Right lobe of liver (tissue), 6 donors: ENCODE results near the gene SH3TC1. TPM values are rescaled to one million over a fixed set of nuclear protein-coding genes. Genes with fewer than 3 reads are reported as not detected.

Source experiments
- ATAC-seq, 4 donors: fragments of 200-7000 bp; cut with Tn5 transposase; one replicate each; pipeline ENCODE4 v1.9.1; 2020; ENCODE audit warnings: mild to moderate bottlenecking in 4 of 4, moderate library complexity in 4 of 4
- DNase-seq, 3 donors: peaks; one replicate each; pipeline ENCODE4 v3.0.0-alpha.2; 2020
- H3K27ac ChIP-seq, 3 donors: fragments of 200-600 bp; one replicate each; pipeline ENCODE4 v1.8.0; 2022
- H3K27me3 ChIP-seq, 2 donors: fragments of 200-600 bp; one replicate each; pipeline ENCODE4 v1.8.0; 2022
- H3K36me3 ChIP-seq, 4 donors: fragments of 200-600 bp; sonication (generic) in 1 of 4; one replicate each; pipeline versions ENCODE4 v1.5.1 to v1.8.0; 2017 to 2022; ENCODE audit warnings: control low read depth in 1 of 4
- H3K4me1 ChIP-seq, 4 donors: fragments of 200-600 bp; sonication (generic) in 1 of 4; one replicate each; pipeline versions ENCODE4 v1.5.1 to v1.8.0; 2017 to 2022; ENCODE audit warnings: control low read depth in 1 of 4
- H3K4me3 ChIP-seq, 3 donors: fragments of 200-600 bp; one replicate each; pipeline ENCODE4 v1.8.0; 2022
- H3K9me3 ChIP-seq, 4 donors: fragments of 200-600 bp; sonication (generic) in 1 of 4; one replicate each; pipeline versions ENCODE4 v1.5.1 to v1.8.0; 2017 to 2022; ENCODE audit warnings: control low read depth in 1 of 4
- CTCF ChIP-seq, 4 donors: fragments of 200-600 bp in 3 of 4; fragments of 450-650 bp in 1 of 4; IDR thresholded peaks; one replicate each; pipeline versions ENCODE4 v1.5.1 to v1.8.0; 2016 to 2022; ENCODE audit warnings: antibody characterized with exemption in 4 of 4, mild to moderate bottlenecking in 2 of 4
- POLR2A ChIP-seq: fragments of 450-650 bp; IDR thresholded peaks from one replicate; pipeline ENCODE4 v1.6.1; 2017; ENCODE audit warnings: antibody characterized with exemption, mild to moderate bottlenecking
- WGBS: methylation state at CpG from one replicate; pipeline ENCODE4 v1.1.6; 2018; ENCODE audit warnings: low coverage, low lambda C conversion rate; ENCODE audit not compliant: insufficient coverage; ENCODE audit errors: missing lambda C conversion rate; 5-methylcytosine and 5-hydroxymethylcytosine counted together
- intact Hi-C, 2 donors: fragments of 100-400 bp; cut with DNase I; formaldehyde crosslinking; loops; one replicate each; pipeline versions ENCODE4 v1.11.2 to v1.14.1; 2022
- total RNA-seq, 6 experiments: library from RNA; depleted of rRNA in 2 of 6; stranded (reverse); fragments of >200 nt in 2 of 6; fragmentation: NEBNext Ultra II Directional in 3 of 6; extraction: Animal tissue kit (Norgen Biotek cat#: 25700) in 3 of 6; gene quantifications; one replicate each; pipeline versions ENCODE4 v1.1.0 to v1.2.4, GENCODE V29; 2016 to 2023
- donor health status: DM: no; HTN: yes; CAD: no.
- donor health status: DM: no; HTN: no; CAD: no.
- donor health status: DM: no; HTN: no; CAD: no.
- donor health status: DM: no; HTN: yes; CAD: no.
- donor health status: DM: no; HTN: yes; CAD: no.

SH3TC1 gene
- total RNA-seq, 6 experiments from 2014 or later, result 13.2 to 48.0 (median 24.9) TPM

DNA sequence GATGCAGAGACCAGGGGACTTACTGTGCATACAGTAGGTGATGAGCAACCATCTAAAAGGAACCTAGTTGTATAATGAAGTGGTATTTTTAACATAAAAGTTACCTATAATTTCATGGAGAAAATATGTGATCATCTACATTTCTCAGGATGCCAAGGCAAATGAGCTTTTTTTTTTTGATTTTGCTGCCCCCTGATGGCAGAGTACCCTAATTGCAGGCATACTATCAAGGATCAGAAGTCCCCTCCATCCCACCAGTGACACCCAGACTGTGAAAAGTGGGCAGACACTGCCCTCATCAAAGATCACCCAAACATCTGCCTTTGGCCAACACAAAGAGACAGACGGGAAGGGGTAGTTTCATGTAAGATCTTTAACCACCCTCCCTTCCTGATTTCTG lies 30.9 kb upstream of the SH3TC1 start:
- Histone ChIP-seq H3K27ac (no peak overlapping the region), H3K9me3 (no peaks in the 10 kb centered on the region), H3K27me3 (no peaks in the 10 kb centered on the region), H3K4me3 (no peak overlapping the region), H3K4me1 (no peaks in the 10 kb centered on the region), H3K36me3 (no peaks in the 10 kb centered on the region)
- ATAC-seq (no peak), DNase-seq (no peak)
- WGBS, result 83% methylated on average over 1 of the region's 1 CpG
- peak; percentile 24 to 39 (median 31) for TF ChIP-seq CTCF (IDR thresholded peaks at IDR 0.05)
- no peak for TF ChIP-seq POLR2A
- intact Hi-C loops, result no loop called here

- Histone ChIP-seq H3K9me3 (no peaks in the 10 kb centered on the region), H3K27me3 (no peaks in the 10 kb centered on the region), H3K4me3 (no peak overlapping the region), H3K4me1 (no peaks in the 10 kb centered on the region), H3K36me3 (no peaks in the 10 kb centered on the region), H3K27ac (no peak overlapping the region)
- DNase-seq (no peak), ATAC-seq (no peak)
- WGBS, result 73% methylated on average over 3 of the region's 5 CpGs
- no peak for TF ChIP-seq POLR2A
- TF ChIP-seq CTCF (IDR thresholded peaks at IDR 0.05), result no peak
- intact Hi-C loops, result no loop called here
Measured at GRCh38 chr4:8168832-8169598, 30.1 kb upstream of the SH3TC1 start.

DNA sequence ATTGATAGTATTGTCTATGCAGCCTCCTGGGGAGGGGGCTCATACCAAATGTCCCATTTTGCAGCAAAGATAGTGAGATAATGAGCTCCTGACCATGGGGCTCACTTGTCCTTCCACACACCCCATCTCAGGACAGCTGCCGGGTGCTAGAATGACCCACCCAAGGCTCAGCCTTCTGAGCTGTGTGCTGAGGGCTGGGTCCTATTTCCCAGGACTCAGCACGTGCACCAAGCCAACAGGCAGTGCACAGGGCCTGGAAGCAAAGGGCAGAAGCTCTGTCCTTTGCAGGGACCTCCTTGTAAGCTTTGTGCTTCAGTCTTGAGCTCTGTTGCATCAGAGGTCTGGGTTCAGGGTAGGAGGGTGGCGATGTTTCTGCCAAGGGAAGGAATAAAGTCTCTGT lies 29.3 kb upstream of the SH3TC1 start:
- 90% methylated on average over 2 of the region's 3 CpGs for WGBS
- H3K36me3 ChIP-seq, result no peaks in the 10 kb centered on the region
- H3K27me3 ChIP-seq, result no peaks in the 10 kb centered on the region
- ATAC-seq, result no peak
- no peak overlapping the region for H3K4me3 ChIP-seq
- no peaks in the 10 kb centered on the region for H3K4me1 ChIP-seq
- H3K27ac ChIP-seq, result no peak overlapping the region
- H3K9me3 ChIP-seq, result no peaks in the 10 kb centered on the region
- TF ChIP-seq POLR2A, result no peak
- TF ChIP-seq CTCF (IDR thresholded peaks at IDR 0.05), result no peak
- intact Hi-C loops, result loop anchor here in 1 of 2 donors (10.0 kb wide), 1 partner anchor 235 kb away; no protein-coding TSS in a partner anchor
- no peak for DNase-seq

DNA sequence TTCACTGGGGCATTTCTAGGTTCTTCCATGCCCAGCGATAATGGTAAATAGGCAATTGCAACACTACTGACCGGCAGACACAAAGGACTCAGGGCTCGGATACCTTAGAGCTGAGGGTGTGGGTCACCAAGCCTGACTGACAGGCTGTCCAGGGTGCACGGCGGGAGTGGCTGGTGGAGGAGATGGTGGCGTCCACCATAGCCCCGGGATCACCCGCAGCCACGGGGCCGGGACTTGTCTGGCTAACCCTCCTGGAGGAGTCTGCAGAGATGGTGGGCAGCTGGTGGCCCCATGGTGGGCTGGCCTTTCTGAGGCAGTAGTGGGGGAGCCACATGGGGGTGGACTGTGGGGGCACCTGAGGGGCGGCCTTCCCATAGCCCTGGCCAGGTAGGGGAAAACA lies 28.7 kb upstream of the SH3TC1 start:
- no peak overlapping the region for H3K27ac ChIP-seq
- H3K9me3 ChIP-seq, result no peaks in the 10 kb centered on the region
- H3K4me1 ChIP-seq, result no peaks in the 10 kb centered on the region
- H3K27me3 ChIP-seq, result no peaks in the 10 kb centered on the region
- DNase-seq, result no peak
- WGBS, result 84% methylated on average over 4 of the region's 11 CpGs
- no peak for TF ChIP-seq CTCF (IDR thresholded peaks at IDR 0.05)
- TF ChIP-seq POLR2A, result no peak
- intact Hi-C loops, result loop anchor here in 1 of 2 donors (10.0 kb wide), 1 partner anchor 234 kb away; no protein-coding TSS in a partner anchor
- H3K4me3 ChIP-seq, result no peak overlapping the region
- ATAC-seq, result no peak
- no peaks in the 10 kb centered on the region for H3K36me3 ChIP-seq
